H1 (cell line): ENCODE data around the gene LFNG. TPM values are rescaled to one million over a fixed set of nuclear protein-coding genes. Genes with fewer than 3 reads are reported as not detected.

Experiments used
- CTCF ChIA-PET: fragments of 300-600 bp; sonication (Branson Sonifier 250); formaldehyde crosslinking; loops from one replicate; lab custom pipeline; 2021; ENCODE audit not compliant: partially characterized antibody; lab: Charles Lee
- POLR2A ChIA-PET: fragments of 300-600 bp; sonication (Branson Sonifier 250); formaldehyde crosslinking; loops from one replicate; lab custom pipeline; 2021; ENCODE audit warnings: inconsistent platforms; ENCODE audit not compliant: partially characterized antibody; lab: Charles Lee
- DNase-seq, 2 experiments: peaks; one replicate each; pipeline versions ENCODE4 v3.0.0 to v3.0.0-alpha.2; 2010 to 2022; ENCODE audit warnings: low spot score in 2 of 2, low read depth in 1 of 2, mixed read lengths in 1 of 2
- FAIRE-seq: peaks from 2 replicates; lab custom pipeline; 2011; peaks lifted over from hg19 to GRCh38; lab: Jason Lieb, UNC
- H2AFZ ChIP-seq: 2 replicates; pipeline ENCODE4 v1.8.1; 2012; ENCODE audit warnings: low read length, inconsistent platforms
- H2AK5ac ChIP-seq: 2 replicates; pipeline ENCODE4 v1.6.1; 2013; ENCODE audit warnings: low read depth, low read length
- H2BK120ac ChIP-seq: replicated peaks from 2 replicates; pipeline ENCODE3; 2013; ENCODE audit warnings: low read depth, low read length, inconsistent platforms
- H2BK12ac ChIP-seq: 2 replicates; pipeline ENCODE4 v1.6.1; 2013; ENCODE audit warnings: low read depth, low read length
- H2BK15ac ChIP-seq: 2 replicates; pipeline ENCODE4 v1.6.1; 2013; ENCODE audit warnings: low read length
- H2BK20ac ChIP-seq: 2 replicates; pipeline ENCODE4 v1.6.1; 2013; ENCODE audit warnings: low read length
- H2BK5ac ChIP-seq: 2 replicates; pipeline ENCODE4 v1.6.1; 2013; ENCODE audit warnings: low read depth, low read length
- H3K14ac ChIP-seq: 2 replicates; pipeline ENCODE4 v1.6.1; 2013; ENCODE audit warnings: inconsistent platforms; ENCODE audit not compliant: insufficient read length
- H3K18ac ChIP-seq: 2 replicates; pipeline ENCODE4 v1.6.1; 2013; ENCODE audit warnings: low read length; ENCODE audit errors: extremely low read depth
- H3K23ac ChIP-seq: 2 replicates; pipeline ENCODE4 v1.6.1; 2013; ENCODE audit warnings: inconsistent platforms; ENCODE audit not compliant: insufficient read length
- H3K23me2 ChIP-seq: 2 replicates; pipeline ENCODE4 v1.6.1; 2013; ENCODE audit warnings: low read depth, low read length
- H3K27ac ChIP-seq: 2 replicates; pipeline ENCODE4 v1.6.1; 2011; ENCODE audit warnings: low read depth, low read length, inconsistent platforms
- H3K27me3 ChIP-seq, 4 experiments: replicated peaks in 1 of 4; 1 replicate in 1 of 4; 2 replicates in 3 of 4; pipeline versions ENCODE4 v1.6.1 to v1.8.1; 2011 to 2013; ENCODE audit warnings: low read length in 3 of 4, mild to moderate bottlenecking in 3 of 4, inconsistent platforms in 2 of 4, mixed read lengths in 2 of 4, moderate library complexity in 1 of 4; ENCODE audit not compliant: control insufficient read depth in 3 of 4, insufficient read depth in 3 of 4; ENCODE audit errors: extremely low read depth in 1 of 4
- H3K36me3 ChIP-seq, 4 experiments: 2 replicates each; pipeline versions ENCODE4 v1.6.1 to v1.8.1; 2011 to 2013; ENCODE audit warnings: mild to moderate bottlenecking in 4 of 4, low read length in 3 of 4, moderate library complexity in 2 of 4, control low read depth in 1 of 4, inconsistent platforms in 1 of 4; ENCODE audit not compliant: insufficient read depth in 4 of 4, control insufficient read depth in 2 of 4
- H3K4ac ChIP-seq: replicated peaks from 2 replicates; pipeline ENCODE3; 2013; ENCODE audit warnings: low read length, low read depth, mixed read lengths, inconsistent platforms; ENCODE audit not compliant: insufficient read length
- H3K4me1 ChIP-seq, 4 experiments: replicated peaks in 1 of 4; 1 replicate in 1 of 4; 2 replicates in 3 of 4; pipeline versions ENCODE4 v1.6.1 to v1.8.1; 2011 to 2013; ENCODE audit warnings: low read length in 3 of 4, inconsistent platforms in 2 of 4, mixed read lengths in 1 of 4; ENCODE audit not compliant: insufficient read depth in 4 of 4, control insufficient read depth in 3 of 4
- H3K4me2 ChIP-seq, 2 experiments: 2 replicates each; pipeline versions ENCODE4 v1.6.1 to v1.8.1; 2011 to 2013; ENCODE audit warnings: low read depth in 2 of 2, low read length in 2 of 2, control low read depth in 1 of 2, inconsistent platforms in 1 of 2, mild to moderate bottlenecking in 1 of 2; ENCODE audit not compliant: insufficient read depth in 1 of 2
- H3K4me3 ChIP-seq, 4 experiments: fragments of 200-600, 300-600 bp in 1 of 4; sonication (generic), shearing (Covaris generic), sonication (Bioruptor Twin) in 1 of 4; 2 replicates each; pipeline versions ENCODE4 v1.5.1 to v1.8.1; 2011 to 2016; ENCODE audit warnings: low read length in 4 of 4, low read depth in 3 of 4, control low read depth in 2 of 4, inconsistent platforms in 2 of 4, mild to moderate bottlenecking in 2 of 4, mixed read lengths in 1 of 4, moderate library complexity in 1 of 4; ENCODE audit not compliant: insufficient read depth in 2 of 4; ENCODE audit errors: extremely low read depth in 1 of 4
- H3K56ac ChIP-seq: replicated peaks from 2 replicates; pipeline ENCODE3; 2013; ENCODE audit warnings: low read depth, mild to moderate bottlenecking, mixed read lengths, low read length, inconsistent platforms; ENCODE audit not compliant: insufficient read length
- H3K79me1 ChIP-seq: 2 replicates; pipeline ENCODE4 v1.6.1; 2013; ENCODE audit warnings: low read depth, low read length, control low read depth
- H3K79me2 ChIP-seq, 2 experiments: 2 replicates each; pipeline versions ENCODE4 v1.6.1 to v1.8.1; 2012 to 2013; ENCODE audit warnings: low read length in 2 of 2, mild to moderate bottlenecking in 2 of 2, inconsistent platforms in 1 of 2; ENCODE audit not compliant: insufficient read depth in 2 of 2, control insufficient read depth in 1 of 2
- H3K9ac ChIP-seq, 4 experiments: replicated peaks in 1 of 4; 1 replicate in 1 of 4; 2 replicates in 3 of 4; pipeline versions ENCODE4 v1.6.1 to v1.8.1; 2011 to 2013; ENCODE audit warnings: low read depth in 3 of 4, low read length in 3 of 4, control low read depth in 2 of 4, mild to moderate bottlenecking in 2 of 4, moderate library complexity in 2 of 4, inconsistent platforms in 1 of 4; ENCODE audit errors: extremely low read depth in 1 of 4
- H3K9me3 ChIP-seq, 2 experiments: 2 replicates each; pipeline versions ENCODE4 v1.6.1 to v1.8.1; 2012 to 2013; ENCODE audit warnings: mild to moderate bottlenecking in 2 of 2, moderate library complexity in 2 of 2, control low read depth in 1 of 2, inconsistent platforms in 1 of 2, low read depth in 1 of 2, low read length in 1 of 2, mixed read lengths in 1 of 2; ENCODE audit not compliant: insufficient read depth in 2 of 2
- H4K20me1 ChIP-seq, 2 experiments: replicated peaks in 1 of 2; 2 replicates each; pipeline versions ENCODE3 to v1.8.1; 2011 to 2013; ENCODE audit warnings: inconsistent platforms in 2 of 2, low read length in 2 of 2, mild to moderate bottlenecking in 1 of 2; ENCODE audit not compliant: insufficient read depth in 2 of 2, control insufficient read depth in 1 of 2
- H4K5ac ChIP-seq: 2 replicates; pipeline ENCODE4 v1.6.1; 2013; ENCODE audit warnings: low read length, low read depth, mixed read lengths, inconsistent platforms; ENCODE audit not compliant: insufficient read length
- H4K8ac ChIP-seq: 2 replicates; pipeline ENCODE4 v1.8.0; 2013; ENCODE audit warnings: mild to moderate bottlenecking, moderate library complexity, low read length, inconsistent platforms; ENCODE audit not compliant: insufficient read depth; ENCODE audit errors: extremely low read depth
- H4K91ac ChIP-seq: replicated peaks from 2 replicates; pipeline ENCODE3; 2013; ENCODE audit warnings: low read length, mixed read lengths, inconsistent platforms; ENCODE audit not compliant: insufficient read length
- BRCA1 ChIP-seq: IDR thresholded peaks from 2 replicates; pipeline ENCODE4 v1.6.1; 2012; ENCODE audit warnings: low read depth, low read length, improper control_type of control experiment
- CHD2 ChIP-seq: IDR thresholded peaks from 2 replicates; pipeline ENCODE4 v1.6.1; 2012; ENCODE audit warnings: low read length, improper control_type of control experiment
- CREB1 ChIP-seq: IDR thresholded peaks from 2 replicates; pipeline ENCODE4 v1.6.1; 2012; ENCODE audit warnings: inconsistent platforms
- CTBP2 ChIP-seq: IDR thresholded peaks from 2 replicates; pipeline ENCODE4 v1.7.0; 2011; ENCODE audit warnings: borderline replicate concordance, mild to moderate bottlenecking, moderate library complexity, mixed read lengths, low read length; ENCODE audit not compliant: insufficient read depth, insufficient read length
- EGR1 ChIP-seq: IDR thresholded peaks from 2 replicates; pipeline ENCODE4 v1.6.1; 2011; ENCODE audit warnings: low read depth, low read length, borderline replicate concordance
- JUN ChIP-seq: IDR thresholded peaks from 2 replicates; pipeline ENCODE4 v1.6.1; 2011; ENCODE audit warnings: low read depth, mild to moderate bottlenecking, improper control_type of control experiment, low read length
- NRF1 ChIP-seq: IDR thresholded peaks from 2 replicates; pipeline ENCODE4 v1.6.1; 2011; ENCODE audit warnings: mild to moderate bottlenecking, low read depth, low read length, improper control_type of control experiment
- RXRA ChIP-seq: IDR thresholded peaks from 2 replicates; pipeline ENCODE4 v1.6.1; 2011; ENCODE audit warnings: low read depth, mild to moderate bottlenecking, low read length, moderate library complexity; ENCODE audit not compliant: insufficient read depth
- SAP30 ChIP-seq: fragments of 300-600 bp; sonication (generic); IDR thresholded peaks from 2 replicates; pipeline ENCODE4 v1.7.1; 2012; ENCODE audit warnings: low read length, moderate library complexity, mild to moderate bottlenecking, inconsistent platforms; ENCODE audit not compliant: insufficient read depth, insufficient replicate concordance
- SIRT6 ChIP-seq: IDR thresholded peaks from one replicate; pipeline ENCODE4 v1.7.1; 2012; ENCODE audit warnings: low read length, inconsistent platforms
- SP1 ChIP-seq: IDR thresholded peaks from 2 replicates; pipeline ENCODE4 v1.6.1; 2011; ENCODE audit warnings: low read depth, low read length
- TBP ChIP-seq: IDR thresholded peaks from 2 replicates; pipeline ENCODE4 v1.6.1; 2011; ENCODE audit warnings: low read depth, low read length, improper control_type of control experiment
- TEAD4 ChIP-seq: IDR thresholded peaks from 2 replicates; pipeline ENCODE4 v1.6.1; 2012; ENCODE audit warnings: low read depth, low read length, inconsistent platforms, mixed read lengths
- YY1 ChIP-seq: IDR thresholded peaks from 2 replicates; pipeline ENCODE4 v1.6.1; 2011; ENCODE audit warnings: low read depth, mild to moderate bottlenecking, low read length
- WGBS, 2 experiments: shearing (Covaris generic) in 1 of 2; methylation state at CpG; one replicate each; pipeline versions ENCODE4 v1.1.6 to v1.1.7; 2013 to 2015; ENCODE audit warnings: low lambda C conversion rate in 2 of 2, mixed read lengths in 2 of 2, inconsistent platforms in 1 of 2, low coverage in 1 of 2, missing lambda C conversion rate in 1 of 2; ENCODE audit not compliant: insufficient replicate concordance in 2 of 2, insufficient coverage in 1 of 2, insufficient read length in 1 of 2; ENCODE audit errors: extremely low coverage in 1 of 2, missing lambda C conversion rate in 1 of 2; 5-methylcytosine and 5-hydroxymethylcytosine counted together
- polyA plus RNA-seq, 7 experiments: library from polyadenylated mRNA; depleted of rRNA in 3 of 7; stranded (reverse) in 5 of 7; unstranded in 2 of 7; fragments of >200 nt in 5 of 7; fragments of 200-250 nt in 2 of 7; gene quantifications; 1 replicate in 5 of 7; 2 replicates in 1 of 7; 4 replicates in 1 of 7; pipeline versions ENCODE4 v1.2.1 to v1.2.3, GENCODE V29; 2011 to 2013; ENCODE audit warnings: missing spikeins in 2 of 7, mixed read lengths in 2 of 7
- total RNA-seq: library from RNA; stranded (reverse); fragmentation: NEBNext Ultra II Directional; extraction: Animal tissue kit (Norgen Biotek cat#: 25700); gene quantifications from 2 replicates; pipeline ENCODE4 v1.2.1, GENCODE V29; 2021

Gene LFNG
- total and polyA plus RNA-seq, 2 of the 8 experiments (the other 6 are each of a cell fraction or from before 2014, with no cell fraction given) = 31.6 to 35.6 TPM

GRCh38 chr7:2518737-2519118, 846 bp upstream of the LFNG start:
- POLR2A ChIA-PET = interaction anchor here (0.9 to 1.5 kb wide), 3 partner anchors 9 to 17 kb away, joined by 3 read pairs; no protein-coding TSS in a partner anchor

More at GRCh38 chr7:2518737-2519118, 846 bp upstream of the LFNG start:
- H2BK120ac ChIP-seq = peak overlapping the region; percentile 38
- H3K4me3 ChIP-seq = peak overlapping the region; percentile 26 to 57 (median 50)
- no peak overlapping the region for H2AK5ac ChIP-seq
- H3K23me2 ChIP-seq = peaks cover 28% of the 10 kb centered on the region
- no peak overlapping the region for H4K5ac ChIP-seq
- peak overlapping the region; percentile 95 for H3K18ac ChIP-seq
- no peaks in the 10 kb centered on the region for H3K36me3 ChIP-seq
- peaks cover 3 to 50% (median 42%) of the 10 kb centered on the region in 4 experiments for H3K4me1 ChIP-seq
- H3K79me1 ChIP-seq = no peaks in the 10 kb centered on the region; the same call in 1 of the 2 replicates
- TF ChIP-seq CHD2 (no peak), TEAD4 (no peak), YY1 (no peak), SIRT6 (no peak), TBP (no peak), CTBP2 (no peak), BRCA1 (no peak), NRF1 (no peak), EGR1 (peak; percentile 36; the same call in 1 of the 2 replicates), RXRA (no peak), SAP30 (peak; percentile 49), JUN (no peak), CREB1 (no peak), SP1 (no peak)
- peak overlapping the region; percentile 95; the same call in 1 of the 2 replicates for H2BK15ac ChIP-seq
- H3K4ac ChIP-seq = peak overlapping the region; percentile 74
- H3K79me2 ChIP-seq = peaks cover 0 to 20% of the 10 kb centered on the region in 2 experiments; a peak in 3 of 4 replicates
- WGBS, 2 experiments = 1% methylated on average over 25 of the region's 41 CpGs; no CpG with 5 or more reads in 1 of the 2 experiments
- no peak overlapping the region for H3K56ac ChIP-seq
- H2BK12ac ChIP-seq = peak overlapping the region; percentile 94; the same call in 1 of the 2 replicates
- no peak for DNase-seq
- H3K23ac ChIP-seq = no peak overlapping the region
- no peak for FAIRE-seq
- CTCF ChIA-PET = no interaction called here
- H4K8ac ChIP-seq = peak overlapping the region; percentile 82
- H4K91ac ChIP-seq = peak overlapping the region; percentile 86
- H3K14ac ChIP-seq = no peak overlapping the region
- H3K27me3 ChIP-seq = peaks cover 0 to 22% (median 12%) of the 10 kb centered on the region in 4 experiments; a peak in 6 of 7 replicates
- no peak overlapping the region for H2AFZ ChIP-seq
- H2BK20ac ChIP-seq = peak overlapping the region; percentile 97; the same call in 1 of the 2 replicates
- no peak overlapping the region for H3K27ac ChIP-seq
- peaks cover 14 to 23% of the 10 kb centered on the region in 2 experiments for H4K20me1 ChIP-seq
- H3K9me3 ChIP-seq = no peaks in the 10 kb centered on the region
- H3K9ac ChIP-seq = no peak overlapping the region
- peak overlapping the region; percentile 85 to 96 for H3K4me2 ChIP-seq
- peak overlapping the region; percentile 40; the same call in 1 of the 2 replicates for H2BK5ac ChIP-seq
